IPS DF 19.7 (cell line): ENCODE data around the gene DHFR.

Source experiments
- DNase-seq: peaks from one replicate; pipeline ENCODE4 v3.0.0-alpha.2; 2013; ENCODE audit warnings: low read depth, low spot score

DHFR gene

DNA sequence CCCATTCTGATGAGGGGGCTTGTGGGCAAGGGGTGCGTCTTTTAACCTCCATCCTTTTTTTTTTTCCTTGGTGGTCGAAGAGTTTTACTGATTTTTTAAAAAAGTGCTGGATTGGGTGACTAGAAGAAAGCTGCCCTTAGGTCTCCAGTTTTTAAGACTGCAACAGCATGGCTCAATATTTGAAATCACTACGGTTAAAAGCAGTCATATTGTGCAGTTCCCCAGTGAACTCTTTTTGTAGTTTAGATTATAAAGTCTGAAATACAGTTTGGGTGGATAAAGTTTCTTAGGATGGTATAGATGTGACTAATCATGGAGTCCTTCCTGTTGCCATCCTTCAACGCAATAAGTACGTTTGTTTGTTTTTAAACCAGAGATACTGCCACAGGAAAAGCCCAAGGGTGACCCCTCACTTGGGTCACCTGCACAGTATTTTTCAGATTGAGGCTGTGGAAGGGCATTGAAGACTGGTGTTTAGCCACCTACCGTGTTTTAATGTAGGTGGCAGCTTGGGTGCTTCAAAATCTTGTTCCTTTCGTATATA, 520 bp upstream of the DHFR start:
- DNase-seq: no peak

DNA sequence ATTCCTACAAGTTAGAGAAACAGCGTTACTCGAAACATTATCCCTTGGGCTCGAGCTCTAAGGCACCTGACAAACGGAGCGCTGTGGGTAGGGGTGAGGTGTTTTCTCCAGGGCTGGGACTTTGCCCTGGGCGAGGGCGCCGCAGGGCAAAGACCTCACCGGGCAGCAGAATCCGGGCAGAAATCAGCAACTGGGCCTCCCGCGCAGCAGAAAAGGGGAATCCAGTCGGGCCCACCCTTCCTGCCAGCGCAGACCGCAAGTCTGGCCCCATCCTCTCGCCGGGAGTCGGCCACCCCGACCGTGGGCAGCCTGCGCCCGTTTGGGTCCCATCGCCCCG, 761 bp downstream of the DHFR start:
- no peak for DNase-seq

DNA sequence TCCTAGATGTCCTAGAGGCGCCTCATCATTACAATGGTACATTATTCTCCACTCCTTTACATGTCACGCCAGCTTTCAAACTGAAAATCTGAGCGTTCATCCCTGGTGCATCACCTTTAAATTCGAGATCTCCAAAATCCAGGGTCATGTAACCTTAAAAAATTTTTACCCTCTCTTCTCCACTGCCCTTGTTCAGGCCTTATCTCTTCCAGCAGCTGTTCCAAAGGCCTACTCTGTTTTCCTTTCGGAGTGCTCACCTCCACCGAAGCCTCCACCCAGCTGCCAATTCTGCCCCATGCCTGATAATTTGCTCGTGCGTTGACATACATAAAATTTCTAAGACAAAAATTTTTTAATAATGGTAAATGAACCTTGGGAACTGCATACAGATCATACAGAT, 1.3 kb downstream of the DHFR start:
- DNase-seq: no peak

DNA sequence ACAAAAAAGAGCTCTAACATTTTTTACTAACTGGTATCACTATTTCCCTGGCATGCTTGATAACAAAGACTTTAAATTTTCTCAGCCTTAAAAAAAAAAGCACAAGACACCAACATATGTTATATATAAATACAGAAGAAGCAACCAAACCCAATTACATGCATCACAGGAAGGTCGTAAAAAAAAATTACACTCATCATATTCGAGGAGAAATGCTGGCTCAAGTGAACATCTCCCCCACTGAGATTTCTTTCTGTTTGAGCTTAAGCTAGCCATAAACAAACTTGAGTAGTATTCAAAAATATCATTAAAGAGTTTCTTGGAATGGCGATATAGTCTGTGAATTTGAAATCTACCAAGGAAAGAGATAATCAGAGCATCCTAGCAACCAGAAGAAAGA, 7.9 kb downstream of the DHFR start:
- DNase-seq: no peak

DNA sequence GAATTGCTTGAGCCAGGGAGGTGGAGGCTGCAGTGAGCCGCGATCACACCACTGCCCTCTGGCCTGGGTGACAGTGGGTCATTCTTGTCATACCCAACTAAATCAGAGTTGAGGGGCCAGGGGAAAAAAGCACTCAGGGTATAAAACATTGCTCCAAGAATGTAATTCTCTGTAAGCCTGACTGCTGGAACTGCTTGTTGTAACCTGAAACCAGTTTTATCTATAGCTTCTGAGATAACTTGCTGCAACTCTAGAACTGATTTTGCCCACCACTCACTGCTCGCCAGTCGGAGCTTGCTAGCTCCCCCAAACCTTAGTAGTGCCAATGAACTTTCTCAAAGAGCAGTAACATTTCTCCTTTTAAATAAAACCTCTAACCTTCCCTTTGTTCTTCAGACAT, 9.9 kb downstream of the DHFR start:
- DNase-seq: no peak

DNA sequence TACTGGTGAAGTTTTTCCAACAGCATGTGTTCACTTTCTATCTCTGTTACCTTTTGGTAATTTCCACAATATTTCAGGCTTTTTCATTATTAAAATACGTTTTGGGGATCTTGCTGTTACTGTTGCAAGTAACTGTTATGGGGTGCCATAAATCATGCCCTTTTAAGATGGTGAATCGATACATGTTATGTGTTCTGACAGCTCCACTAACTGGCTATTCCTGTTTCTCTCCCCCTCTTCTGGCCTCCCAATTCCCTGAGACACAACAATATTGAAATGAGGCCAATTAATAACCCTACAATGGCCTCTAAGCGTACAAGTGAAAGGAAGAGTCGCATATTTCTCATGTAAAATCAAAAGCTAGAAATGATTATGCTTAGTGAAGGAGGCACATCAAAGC, 13.4 kb downstream of the DHFR start:
- no peak for DNase-seq

DNA sequence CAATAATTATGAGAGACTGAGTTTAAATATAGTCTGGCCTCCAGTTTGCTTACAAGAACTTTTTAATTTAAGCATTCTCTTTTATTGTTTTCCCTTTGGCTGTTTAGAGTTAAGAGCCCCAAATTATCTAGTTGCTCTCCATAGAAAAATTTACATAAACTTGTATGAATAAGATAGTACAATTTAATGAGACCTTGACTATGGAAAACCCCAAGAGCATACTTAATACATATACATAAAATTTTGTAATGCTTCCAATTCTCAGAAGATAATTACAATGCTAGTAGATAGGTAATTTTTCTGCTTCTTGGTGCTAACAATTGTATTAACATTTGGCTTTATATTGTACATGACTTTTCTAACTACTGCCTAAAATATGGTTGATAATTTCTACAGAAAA, 20.6 kb downstream of the DHFR start:
- DNase-seq: no peak

DNA sequence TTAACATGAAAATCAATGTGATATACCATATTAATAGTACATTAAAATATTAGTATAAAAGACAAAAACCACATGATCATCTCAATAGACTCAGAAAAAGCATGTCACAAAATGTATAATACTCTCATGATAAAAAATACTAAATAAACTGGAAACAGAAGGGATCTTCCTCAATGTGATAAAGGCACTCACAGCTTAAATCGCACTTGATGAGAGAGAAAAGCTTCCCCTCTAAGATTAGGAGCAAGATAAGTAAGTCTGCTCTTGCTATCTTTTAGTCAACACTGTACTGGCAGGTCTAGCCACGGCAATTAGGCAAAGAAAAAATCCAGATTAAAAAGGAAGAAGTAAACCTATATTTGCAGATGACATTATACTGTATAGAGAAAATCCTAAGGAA, 22.1 kb downstream of the DHFR start:
- DNase-seq: no peak

DNA sequence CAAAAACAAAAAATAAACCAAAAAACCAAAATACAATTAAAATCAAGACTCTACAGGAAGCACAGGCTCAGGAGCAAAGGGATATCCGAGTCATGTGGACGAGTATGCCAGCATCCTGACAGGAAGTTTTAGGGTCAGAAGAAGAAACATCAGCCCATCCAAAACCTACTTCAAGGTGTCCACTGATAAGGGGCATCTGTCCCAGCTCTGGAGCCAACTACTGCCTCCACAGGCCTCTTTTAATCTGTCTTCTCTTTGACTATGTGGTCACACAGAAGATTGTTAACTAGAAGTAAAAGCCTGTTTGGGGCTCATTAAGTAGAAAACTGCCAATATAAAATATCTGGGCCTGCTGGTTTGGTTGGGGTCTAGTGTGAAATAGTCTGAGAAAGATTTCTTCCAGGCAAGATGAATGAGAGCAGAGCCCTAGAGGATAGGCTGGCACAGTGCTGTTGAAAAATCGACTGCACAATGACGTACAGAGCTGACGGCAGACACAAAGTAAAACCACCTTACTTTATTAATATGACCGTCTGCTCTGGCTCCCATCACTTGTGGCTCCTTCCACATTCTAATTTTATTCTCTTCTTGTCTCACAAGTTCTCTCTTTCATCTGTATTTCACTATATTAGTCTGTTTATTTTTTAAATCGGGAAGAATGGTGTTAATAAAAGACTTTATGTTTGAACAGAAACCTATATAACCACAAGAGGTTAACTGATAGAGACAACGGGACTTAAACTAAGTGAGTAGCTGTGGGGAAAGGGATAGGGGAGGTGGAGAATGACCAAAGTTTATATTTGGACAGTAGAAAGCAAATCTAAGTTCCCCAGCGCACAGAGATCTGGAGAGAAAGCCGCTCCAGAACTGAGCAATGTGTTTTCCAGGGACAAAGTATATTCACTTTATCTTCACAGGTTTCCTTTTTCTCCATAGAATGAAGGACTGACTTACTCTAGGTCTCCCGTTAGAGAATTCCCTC, 23.2 kb downstream of the DHFR start:
- no peak for DNase-seq

DNA sequence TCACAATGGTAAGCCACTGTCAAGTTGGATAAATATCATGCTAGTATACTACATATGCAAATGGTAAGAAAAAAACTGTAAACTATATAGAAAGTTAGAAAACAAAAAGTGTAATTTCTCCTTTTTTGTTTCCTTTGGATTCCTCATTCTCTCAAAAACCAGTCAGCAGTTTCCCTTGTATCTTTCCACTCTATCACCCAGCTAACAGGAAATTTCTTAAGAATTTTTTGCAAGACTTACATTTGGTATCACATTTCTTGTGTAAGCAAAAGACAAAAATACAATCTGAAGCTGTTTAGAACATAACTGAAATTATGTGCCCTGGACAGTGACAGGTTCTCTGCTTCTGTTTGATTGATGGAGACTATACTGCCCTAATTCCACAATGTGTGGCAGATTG, 25.5 kb downstream of the DHFR start:
- no peak for DNase-seq

DNA sequence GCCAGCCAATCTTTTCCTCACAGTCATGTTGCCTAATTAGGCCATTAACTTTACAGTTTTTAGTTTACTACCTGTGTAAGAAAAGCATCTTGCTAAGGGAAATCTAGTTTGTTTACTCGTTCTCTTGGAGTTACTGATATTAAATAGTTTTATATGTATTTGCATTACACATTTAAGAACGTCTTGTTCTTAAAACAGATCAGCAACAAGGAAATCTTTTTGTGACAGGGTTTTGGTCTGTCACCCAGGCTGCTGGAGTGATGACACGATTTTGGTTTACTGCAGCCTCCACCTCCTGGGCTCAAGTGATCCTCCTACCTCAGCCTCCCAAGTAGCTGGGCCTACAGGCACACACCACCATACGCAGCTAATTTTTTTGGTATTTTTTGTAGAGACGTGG, 29.6 kb downstream of the DHFR start:
- no peak for DNase-seq

DNA sequence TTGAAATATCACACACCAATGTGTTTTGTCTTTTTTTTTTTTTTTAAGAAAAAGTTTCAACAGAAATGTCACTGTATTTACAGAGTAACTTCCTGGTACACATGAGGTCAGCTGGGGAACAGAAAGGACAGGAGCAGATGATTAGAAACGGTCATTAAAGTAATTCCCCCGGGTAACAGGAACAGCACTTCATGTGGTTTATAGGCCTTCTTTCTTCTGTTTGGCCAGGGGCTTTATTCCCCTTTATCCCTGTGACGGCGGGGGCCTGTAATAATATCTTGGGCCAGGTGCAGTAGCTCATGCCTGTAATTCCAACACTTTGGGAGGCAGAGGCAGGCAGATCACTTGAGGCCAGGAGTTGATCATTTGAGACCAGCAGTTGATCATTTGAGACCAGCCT, 30.8 kb downstream of the DHFR start:
- no peak for DNase-seq

DNA sequence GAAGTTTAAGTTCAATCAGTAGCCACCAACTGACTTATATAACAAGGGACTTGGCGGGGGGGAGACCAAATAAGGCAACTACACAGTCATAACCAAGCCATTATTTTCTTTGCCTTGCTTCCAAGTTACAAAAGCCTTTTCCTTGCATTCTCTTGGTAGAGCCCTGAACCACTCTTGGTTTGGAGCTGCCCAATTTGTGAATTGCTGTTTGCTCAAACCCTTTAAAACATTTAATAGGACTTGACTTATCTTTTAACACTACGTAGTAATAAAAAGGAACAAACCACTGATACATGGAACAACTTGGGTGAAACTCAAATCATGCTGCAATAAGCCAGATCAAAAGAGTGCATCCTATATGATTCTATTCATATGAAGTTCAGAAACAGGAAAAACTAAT, 32.0 kb downstream of the DHFR start:
- DNase-seq: no peak

DNA sequence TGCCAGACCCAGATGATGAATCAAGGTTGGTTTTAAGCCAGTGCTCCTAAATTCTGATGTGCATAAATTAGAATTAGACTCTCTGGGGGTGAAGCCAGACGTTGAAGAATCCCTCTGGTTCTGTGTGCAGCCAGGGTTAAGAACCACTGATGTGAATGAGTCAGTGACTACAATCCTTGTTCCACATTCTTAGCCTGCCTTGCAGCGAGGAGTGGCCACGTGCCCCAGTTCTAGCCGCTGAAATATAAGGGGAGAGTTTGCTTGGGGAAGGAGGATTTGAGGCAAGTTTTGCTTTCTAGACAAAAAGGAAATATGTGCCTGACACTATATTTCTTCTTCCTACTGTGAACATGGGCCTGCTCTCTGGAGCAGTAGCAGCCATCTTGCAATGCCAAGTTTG, 34.6 kb downstream of the DHFR start:
- DNase-seq: no peak

DNA sequence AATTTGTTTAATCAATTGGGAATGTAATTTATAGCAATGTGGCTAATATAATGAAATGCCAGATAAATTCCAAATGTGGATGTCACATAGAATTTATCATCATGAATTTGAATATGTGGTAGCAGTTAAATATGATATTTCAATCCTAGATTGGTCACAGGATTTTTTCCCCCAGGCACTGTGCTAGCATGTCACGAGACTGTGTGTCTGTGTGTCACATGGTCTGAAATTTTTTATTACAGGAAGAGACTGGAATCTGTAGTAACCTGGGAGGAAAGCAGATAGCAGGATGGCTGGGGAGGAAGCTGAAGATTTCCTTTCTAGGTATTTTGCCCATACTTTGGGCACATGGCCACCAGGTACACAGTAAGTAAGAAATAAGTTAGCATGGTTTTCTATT, 35.7 kb downstream of the DHFR start:
- DNase-seq: no peak

DNA sequence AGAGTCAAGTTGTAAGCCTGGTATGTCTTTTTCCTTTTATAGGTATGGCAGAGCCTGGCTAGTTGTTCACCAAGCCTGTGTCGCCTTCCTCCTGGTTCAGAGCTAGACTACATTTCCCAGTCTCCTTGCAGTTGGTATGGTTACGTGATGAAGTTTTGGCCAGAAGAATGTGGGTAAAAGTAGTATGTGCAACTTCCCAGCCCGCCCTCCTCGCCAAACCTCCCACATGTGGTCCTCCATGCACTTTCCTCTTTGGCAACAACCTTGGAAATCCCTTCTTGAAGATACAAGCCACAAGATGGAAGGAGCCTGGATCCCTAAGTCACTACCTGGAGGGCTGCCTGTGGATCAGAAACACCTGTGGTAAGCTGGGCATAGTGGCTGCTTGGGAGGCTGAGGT, 36.3 kb downstream of the DHFR start:
- DNase-seq: no peak

DNA sequence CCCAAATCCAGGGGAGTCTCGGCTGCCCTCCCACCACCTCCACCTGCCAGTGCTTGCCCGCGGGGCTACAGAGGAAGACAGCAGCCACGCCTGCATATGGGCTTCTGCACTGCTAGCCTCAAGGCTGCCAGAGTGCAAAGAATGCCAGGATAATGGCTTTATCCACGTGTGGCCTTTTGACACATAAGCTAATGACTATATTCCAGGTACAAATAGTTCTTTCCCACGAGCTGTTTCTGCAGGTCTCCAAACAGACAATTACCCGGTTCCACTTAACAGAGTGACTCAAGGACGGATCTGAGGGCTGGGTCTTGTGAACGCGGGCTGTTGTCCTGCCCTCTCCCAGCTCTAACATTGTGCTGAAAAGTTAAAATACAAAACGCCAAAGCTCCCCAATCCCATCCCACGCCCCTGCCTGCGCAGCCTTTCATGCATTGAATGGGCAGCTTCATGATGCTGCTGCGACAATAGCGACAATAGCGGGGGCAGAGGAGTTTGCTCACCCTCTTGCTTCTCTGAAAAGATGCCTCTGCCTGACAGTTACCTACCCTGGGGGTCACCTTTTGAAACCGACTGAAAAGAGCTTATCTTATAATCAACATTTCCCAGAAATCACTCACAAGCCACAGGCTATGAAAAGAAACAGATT, 39.4 kb downstream of the DHFR start:
- DNase-seq: no peak

DNA sequence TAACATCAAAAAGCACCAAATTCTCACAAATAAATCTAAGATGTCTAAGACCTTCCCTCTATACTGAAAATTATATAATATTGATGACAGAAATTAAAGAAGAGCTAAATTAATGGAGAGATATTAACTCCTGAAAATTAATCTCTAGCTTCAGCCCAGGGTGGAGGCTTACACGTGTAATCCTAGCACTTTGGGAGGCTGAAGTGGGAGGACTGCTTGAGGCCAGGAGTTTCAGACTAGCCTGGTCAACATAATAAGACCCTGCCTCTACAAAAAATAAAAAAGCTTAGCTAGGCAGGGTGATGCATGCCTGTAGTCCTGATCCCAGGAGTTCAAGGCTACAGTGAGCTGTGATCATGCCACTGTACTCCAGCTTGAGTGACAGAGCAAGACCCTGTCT, 45.1 kb downstream of the DHFR start:
- no peak for DNase-seq

DNA sequence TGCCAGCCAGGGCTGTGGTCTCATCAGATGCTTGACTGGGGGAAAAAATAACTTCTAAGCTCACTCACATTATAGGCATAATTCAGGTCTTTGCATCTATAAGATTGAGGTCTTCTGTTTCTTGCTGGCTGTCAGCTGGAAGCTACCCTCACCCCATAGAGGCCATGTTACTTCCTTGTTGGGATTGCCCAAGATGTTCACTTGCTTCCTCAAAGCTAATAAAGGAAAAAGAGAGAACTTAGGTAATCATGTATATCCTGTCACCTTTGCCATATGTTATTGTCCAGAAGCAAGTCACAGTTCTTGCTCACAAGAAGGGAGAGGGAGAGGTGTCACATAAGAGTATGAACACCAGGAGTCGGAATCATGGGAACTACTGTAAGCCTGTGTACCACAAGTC, 46.1 kb downstream of the DHFR start:
- DNase-seq: no peak

DNA sequence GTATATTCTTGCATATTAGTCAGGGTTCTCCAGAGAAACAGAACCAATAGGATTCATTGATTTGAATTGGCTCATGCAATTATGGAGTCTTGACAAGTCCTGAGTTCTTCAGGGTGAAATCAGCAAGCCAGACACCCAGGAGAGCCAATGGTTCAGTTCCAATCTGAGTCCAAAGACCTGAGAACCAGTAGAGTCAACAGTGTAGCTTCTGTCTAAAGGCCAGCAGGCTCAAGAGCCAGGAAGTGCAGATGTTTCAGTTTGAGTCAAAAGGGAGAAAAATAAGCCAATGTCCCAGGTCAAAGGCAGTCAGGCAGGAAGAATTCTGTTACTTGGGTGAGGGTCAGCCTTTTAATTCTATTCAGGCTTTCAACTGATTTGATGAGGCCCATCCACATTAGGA, 47.0 kb downstream of the DHFR start:
- DNase-seq: no peak

DNA sequence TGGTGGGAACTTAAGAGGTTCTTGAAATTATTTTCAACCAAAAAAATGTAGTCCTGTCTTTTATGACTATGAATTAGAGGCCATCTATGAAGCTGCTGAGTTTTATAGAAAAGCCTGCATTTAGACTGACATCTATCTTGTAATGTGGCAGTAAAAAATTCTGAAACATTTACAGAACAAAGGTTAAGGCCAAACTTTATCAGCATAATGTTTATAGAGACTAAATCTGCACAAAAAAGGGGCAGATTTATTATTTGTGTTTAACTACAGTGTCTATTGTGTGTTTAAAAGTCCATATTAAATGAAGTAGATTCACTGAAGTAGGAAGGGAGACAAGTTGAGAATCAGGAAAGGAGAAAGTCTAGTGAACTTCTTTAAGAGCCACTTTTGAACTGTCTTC, 47.4 kb downstream of the DHFR start:
- no peak for DNase-seq

DNA sequence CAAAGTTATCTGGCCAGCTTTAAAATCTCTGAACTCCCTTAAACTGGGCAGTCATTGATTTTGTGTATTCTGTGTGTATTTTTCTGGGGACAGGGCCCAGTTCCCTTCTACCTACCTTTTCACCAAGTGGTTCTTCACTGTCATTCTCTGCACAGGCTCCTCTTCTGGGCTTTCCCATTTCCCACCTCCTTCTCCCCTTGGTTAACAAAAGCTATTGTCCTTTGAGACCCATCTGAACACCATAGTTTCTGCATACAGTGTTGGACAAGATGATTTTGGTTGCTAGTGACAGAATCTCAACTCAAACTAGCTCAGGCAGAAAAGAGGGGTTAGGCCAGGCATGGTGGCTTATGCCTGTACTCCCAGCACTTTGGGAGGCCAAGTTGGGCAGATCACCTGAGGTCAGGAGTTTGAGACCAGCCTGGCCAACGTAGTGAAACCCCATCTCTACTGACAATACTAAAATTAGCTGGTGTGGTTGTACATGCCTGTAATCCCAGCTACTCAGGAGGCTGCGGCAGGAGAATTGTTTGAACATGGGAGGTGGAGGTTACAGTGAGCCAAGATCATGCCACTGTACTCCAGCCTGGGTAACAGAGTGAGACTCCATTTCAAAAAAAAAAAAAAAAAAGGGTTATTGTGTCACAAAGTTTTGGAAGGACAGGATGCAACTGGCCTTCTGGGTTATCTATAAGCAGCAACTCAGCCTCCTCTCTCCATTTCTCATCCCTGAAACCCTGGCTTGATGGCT, 53.7 kb downstream of the DHFR start:
- DNase-seq: no peak
